ENCODE results near the gene GFAP.

The GFAP gene

GRCh38 chr17:44900894-44901293 lies 14.4 kb downstream of the GFAP start:
- peak; percentile 63 for DNase-seq (ENCODE audit: low read depth)

- DNase-seq (ENCODE audit: low read depth) = peak; percentile 65
Observed at GRCh38 chr17:44899074-44899782, 16.1 kb downstream of the GFAP start, which contains the start of gene EFTUD2. Gene EFTUD2, minus strand, starts transcription at chr17:44899445. Its CDS starts 4,924 bp downstream, at chr17:44894521.

GRCh38 chr17:44898768-44899073 lies 16.6 kb downstream of the GFAP start:
- peak; percentile 9 for DNase-seq (ENCODE audit: low read depth)

GRCh38 chr17:44894642-44895041 lies 20.7 kb downstream of the GFAP start:
- no peak for DNase-seq (ENCODE audit: low read depth)

GRCh38 chr17:44892250-44892649 lies 23.1 kb downstream of the GFAP start:
- no peak for DNase-seq (ENCODE audit: low read depth)

- DNase-seq (ENCODE audit: low read depth) = no peak
Observed at GRCh38 chr17:44889003-44889402, 26.3 kb downstream of the GFAP start.

GRCh38 chr17:44887971-44888954 lies 27.0 kb downstream of the GFAP start:
- DNase-seq (ENCODE audit: low read depth) = no peak

GRCh38 chr17:44887016-44887415 lies 28.3 kb downstream of the GFAP start:
- no peak for DNase-seq (ENCODE audit: low read depth)

GRCh38 chr17:44884941-44885340 lies 30.4 kb downstream of the GFAP start:
- no peak for DNase-seq (ENCODE audit: low read depth)

GRCh38 chr17:44881145-44881544 lies 34.2 kb downstream of the GFAP start:
- DNase-seq (ENCODE audit: low read depth) = no peak

- DNase-seq (ENCODE audit: low read depth) = no peak
Observed at GRCh38 chr17:44880062-44880461, 35.2 kb downstream of the GFAP start.

- no peak for DNase-seq (ENCODE audit: low read depth)
Observed at GRCh38 chr17:44879376-44879775, 35.9 kb downstream of the GFAP start.

- DNase-seq (ENCODE audit: low read depth) = peak; percentile 19
Observed at GRCh38 chr17:44878627-44879221, 36.6 kb downstream of the GFAP start.

- DNase-seq (ENCODE audit: low read depth) = no peak
Observed at GRCh38 chr17:44877121-44877520, 38.2 kb downstream of the GFAP start.

GRCh38 chr17:44875761-44876160 lies 39.5 kb downstream of the GFAP start:
- no peak for DNase-seq (ENCODE audit: low read depth)

GRCh38 chr17:44872131-44872768 lies 43.0 kb downstream of the GFAP start:
- no peak for DNase-seq (ENCODE audit: low read depth)

GRCh38 chr17:44871556-44871955 lies 43.7 kb downstream of the GFAP start:
- DNase-seq (ENCODE audit: low read depth) = no peak

GRCh38 chr17:44867841-44868240 lies 47.5 kb downstream of the GFAP start:
- no peak for DNase-seq (ENCODE audit: low read depth)

- no peak for DNase-seq (ENCODE audit: low read depth)
Observed at GRCh38 chr17:44865931-44866330, 49.4 kb downstream of the GFAP start.

- DNase-seq (ENCODE audit: low read depth) = peak; percentile 50
Observed at GRCh38 chr17:44865231-44865660, 50.1 kb downstream of the GFAP start.

- DNase-seq (ENCODE audit: low read depth) = no peak
Observed at GRCh38 chr17:44864831-44865230, 50.5 kb downstream of the GFAP start.

All from stromal cell of bone marrow (primary cell).